Ishikawa (cell line): ENCODE results near the gene MEDAG.

Experiments
- CEBPB ChIP-seq: IDR thresholded peaks from 2 replicates; pipeline ENCODE4 v1.6.1; 2012
- CREB1 ChIP-seq: IDR thresholded peaks from 2 replicates; pipeline ENCODE4 v1.6.1; 2012; ENCODE audit warnings: low read depth
- EGR1 ChIP-seq: IDR thresholded peaks from 2 replicates; pipeline ENCODE4 v1.6.1; 2012
- EP300 ChIP-seq: IDR thresholded peaks from 2 replicates; pipeline ENCODE4 v1.6.1; 2012; ENCODE audit warnings: borderline replicate concordance
- FOXM1 ChIP-seq: IDR thresholded peaks from 2 replicates; pipeline ENCODE4 v1.6.1; 2012; ENCODE audit warnings: low read depth, borderline replicate concordance
- NFIC ChIP-seq: IDR thresholded peaks from 2 replicates; pipeline ENCODE4 v1.6.1; 2012
- RAD21 ChIP-seq: IDR thresholded peaks from 2 replicates; pipeline ENCODE4 v1.6.1; 2012; ENCODE audit warnings: low read depth
- TAF1 ChIP-seq: IDR thresholded peaks from 2 replicates; pipeline ENCODE4 v1.6.1; 2012; ENCODE audit warnings: low read depth, mild to moderate bottlenecking
- TCF12 ChIP-seq: IDR thresholded peaks from 2 replicates; pipeline ENCODE4 v1.6.1; 2012; ENCODE audit warnings: low read depth
- TEAD4 ChIP-seq: IDR thresholded peaks from 2 replicates; pipeline ENCODE4 v1.6.1; 2012
- YY1 ChIP-seq: IDR thresholded peaks from 2 replicates; pipeline ENCODE4 v1.6.1; 2012; ENCODE audit warnings: low read depth
- ZBTB7A ChIP-seq: IDR thresholded peaks from 2 replicates; pipeline ENCODE4 v1.6.1; 2012; ENCODE audit warnings: low read depth
- TF ChIP-seq, protein P1 (sequence below): IDR thresholded peaks from 2 replicates; pipeline ENCODE4 v1.6.1; 2012
- TF ChIP-seq, protein P2 (sequence below): IDR thresholded peaks from 2 replicates; pipeline ENCODE4 v1.6.1; 2012
- TF ChIP-seq, protein P3 (sequence below): IDR thresholded peaks from 2 replicates; pipeline ENCODE4 v1.6.1; 2012; ENCODE audit warnings: low read depth, mild to moderate bottlenecking

MEDAG gene

GRCh38 chr13:30926781-30927180, 20.7 kb downstream of the MEDAG start:
- TF ChIP-seq EP300 (no peak), ZBTB7A (no peak), TEAD4 (no peak), TAF1 (no peak), NFIC (no peak), TCF12 (no peak), YY1 (no peak), RAD21 (no peak), FOXM1 (no peak), EGR1 (no peak), CEBPB (no peak), CREB1 (no peak)
- TF ChIP-seq, protein P1, sequence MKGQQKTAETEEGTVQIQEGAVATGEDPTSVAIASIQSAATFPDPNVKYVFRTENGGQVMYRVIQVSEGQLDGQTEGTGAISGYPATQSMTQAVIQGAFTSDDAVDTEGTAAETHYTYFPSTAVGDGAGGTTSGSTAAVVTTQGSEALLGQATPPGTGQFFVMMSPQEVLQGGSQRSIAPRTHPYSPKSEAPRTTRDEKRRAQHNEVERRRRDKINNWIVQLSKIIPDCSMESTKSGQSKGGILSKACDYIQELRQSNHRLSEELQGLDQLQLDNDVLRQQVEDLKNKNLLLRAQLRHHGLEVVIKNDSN: no peak
- TF ChIP-seq, protein P2, sequence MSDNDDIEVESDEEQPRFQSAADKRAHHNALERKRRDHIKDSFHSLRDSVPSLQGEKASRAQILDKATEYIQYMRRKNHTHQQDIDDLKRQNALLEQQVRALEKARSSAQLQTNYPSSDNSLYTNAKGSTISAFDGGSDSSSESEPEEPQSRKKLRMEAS: no peak
- TF ChIP-seq, protein P3, sequence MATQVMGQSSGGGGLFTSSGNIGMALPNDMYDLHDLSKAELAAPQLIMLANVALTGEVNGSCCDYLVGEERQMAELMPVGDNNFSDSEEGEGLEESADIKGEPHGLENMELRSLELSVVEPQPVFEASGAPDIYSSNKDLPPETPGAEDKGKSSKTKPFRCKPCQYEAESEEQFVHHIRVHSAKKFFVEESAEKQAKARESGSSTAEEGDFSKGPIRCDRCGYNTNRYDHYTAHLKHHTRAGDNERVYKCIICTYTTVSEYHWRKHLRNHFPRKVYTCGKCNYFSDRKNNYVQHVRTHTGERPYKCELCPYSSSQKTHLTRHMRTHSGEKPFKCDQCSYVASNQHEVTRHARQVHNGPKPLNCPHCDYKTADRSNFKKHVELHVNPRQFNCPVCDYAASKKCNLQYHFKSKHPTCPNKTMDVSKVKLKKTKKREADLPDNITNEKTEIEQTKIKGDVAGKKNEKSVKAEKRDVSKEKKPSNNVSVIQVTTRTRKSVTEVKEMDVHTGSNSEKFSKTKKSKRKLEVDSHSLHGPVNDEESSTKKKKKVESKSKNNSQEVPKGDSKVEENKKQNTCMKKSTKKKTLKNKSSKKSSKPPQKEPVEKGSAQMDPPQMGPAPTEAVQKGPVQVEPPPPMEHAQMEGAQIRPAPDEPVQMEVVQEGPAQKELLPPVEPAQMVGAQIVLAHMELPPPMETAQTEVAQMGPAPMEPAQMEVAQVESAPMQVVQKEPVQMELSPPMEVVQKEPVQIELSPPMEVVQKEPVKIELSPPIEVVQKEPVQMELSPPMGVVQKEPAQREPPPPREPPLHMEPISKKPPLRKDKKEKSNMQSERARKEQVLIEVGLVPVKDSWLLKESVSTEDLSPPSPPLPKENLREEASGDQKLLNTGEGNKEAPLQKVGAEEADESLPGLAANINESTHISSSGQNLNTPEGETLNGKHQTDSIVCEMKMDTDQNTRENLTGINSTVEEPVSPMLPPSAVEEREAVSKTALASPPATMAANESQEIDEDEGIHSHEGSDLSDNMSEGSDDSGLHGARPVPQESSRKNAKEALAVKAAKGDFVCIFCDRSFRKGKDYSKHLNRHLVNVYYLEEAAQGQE: no peak

- no peak for TF ChIP-seq RAD21
- no peak for TF ChIP-seq YY1
- TF ChIP-seq CEBPB: no peak
- TF ChIP-seq, protein P1: no peak
- TF ChIP-seq EGR1: no peak
- no peak for TF ChIP-seq CREB1
- no peak for TF ChIP-seq TEAD4
- TF ChIP-seq NFIC: no peak
Observed at GRCh38 chr13:30927595-30927994, 21.5 kb downstream of the MEDAG start.

DNA sequence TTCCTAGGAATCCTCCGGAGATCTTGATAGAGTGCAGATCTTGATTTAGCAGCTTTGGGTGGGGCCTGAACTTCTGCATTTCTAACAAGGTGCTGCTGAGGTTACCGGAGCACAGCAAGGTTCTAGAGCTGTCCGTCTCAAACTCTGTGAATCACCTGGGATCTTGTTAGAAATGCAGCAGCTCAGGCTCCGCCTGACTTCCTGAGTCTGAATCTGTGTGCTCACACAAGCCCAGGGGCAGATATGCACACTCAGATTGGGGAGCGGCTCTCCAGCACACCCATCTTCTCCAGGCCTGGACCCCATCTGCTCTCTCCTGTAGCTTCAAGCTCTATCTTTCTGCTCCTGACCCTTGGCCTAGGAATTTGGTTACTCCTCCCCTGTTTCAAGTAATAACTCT, 22.9 kb downstream of the MEDAG start:
- TF ChIP-seq CEBPB (no peak), ZBTB7A (no peak), RAD21 (no peak), TAF1 (no peak), NFIC (no peak), TEAD4 (no peak), EGR1 (no peak), FOXM1 (no peak), EP300 (no peak), YY1 (no peak), TCF12 (no peak), CREB1 (no peak)
- TF ChIP-seq, protein P3: no peak
- TF ChIP-seq, protein P2: no peak
- TF ChIP-seq, protein P1: no peak

- TF ChIP-seq NFIC (no peak), FOXM1 (no peak), ZBTB7A (no peak), TAF1 (no peak), TCF12 (no peak), TEAD4 (no peak)
- TF ChIP-seq, protein P3: no peak
Observed at GRCh38 chr13:30932481-30933353, 26.6 kb downstream of the MEDAG start, which contains the start of gene TEX26. Gene TEX26, plus strand, starts transcription at chr13:30932656. Its CDS starts 60 bp downstream, at chr13:30932716.
